GM12872 (cell line): ENCODE results near the gene OGFOD3.

Experiments used
- CTCF ChIP-seq: IDR thresholded peaks from 3 replicates; pipeline ENCODE4 v1.5.1; 2011; ENCODE audit warnings: low read depth, mild to moderate bottlenecking, low read length, moderate library complexity; ENCODE audit not compliant: insufficient read depth

OGFOD3 gene

GRCh38 chr17:82385559-82386254 lies 32.7 kb downstream of the OGFOD3 start:
- no peak for TF ChIP-seq CTCF

DNA sequence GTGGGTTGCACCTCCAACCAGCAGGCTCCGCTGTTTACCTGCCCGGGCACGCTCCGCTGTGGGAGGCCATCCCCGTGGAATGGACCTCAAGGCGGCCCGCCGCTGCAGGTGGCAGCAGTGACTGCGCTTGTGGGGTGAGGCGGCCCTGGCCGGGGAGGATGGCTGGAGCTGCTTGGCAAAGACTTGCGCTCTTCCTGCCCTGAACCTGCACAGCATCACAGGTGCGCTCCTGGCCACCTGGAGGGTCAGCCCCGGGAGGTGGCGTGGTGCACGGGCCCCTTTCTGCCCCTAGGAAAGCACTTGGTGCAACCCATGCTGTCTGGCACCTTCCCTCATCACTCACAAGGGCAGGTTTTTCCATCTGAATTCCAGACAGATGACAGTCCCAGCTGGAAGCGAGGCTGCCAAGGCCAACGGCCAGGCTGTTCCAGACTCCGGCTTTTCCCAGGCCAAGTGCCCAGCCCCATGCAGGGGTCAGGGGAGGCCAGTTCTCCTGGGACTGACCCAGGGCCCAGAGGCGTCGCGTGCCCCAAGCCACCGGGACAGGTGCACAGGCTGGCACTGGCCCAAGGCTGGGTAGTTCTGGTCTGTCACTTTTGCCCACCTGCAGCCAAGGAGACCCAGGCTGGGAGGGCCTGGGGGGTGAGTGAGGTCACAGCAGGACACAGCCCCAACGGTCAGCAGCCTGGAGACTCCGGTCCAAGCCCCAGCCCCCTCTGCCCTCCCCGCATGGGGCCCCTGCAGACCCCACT lies 33.5 kb downstream of the OGFOD3 start:
- no peak for TF ChIP-seq CTCF

DNA sequence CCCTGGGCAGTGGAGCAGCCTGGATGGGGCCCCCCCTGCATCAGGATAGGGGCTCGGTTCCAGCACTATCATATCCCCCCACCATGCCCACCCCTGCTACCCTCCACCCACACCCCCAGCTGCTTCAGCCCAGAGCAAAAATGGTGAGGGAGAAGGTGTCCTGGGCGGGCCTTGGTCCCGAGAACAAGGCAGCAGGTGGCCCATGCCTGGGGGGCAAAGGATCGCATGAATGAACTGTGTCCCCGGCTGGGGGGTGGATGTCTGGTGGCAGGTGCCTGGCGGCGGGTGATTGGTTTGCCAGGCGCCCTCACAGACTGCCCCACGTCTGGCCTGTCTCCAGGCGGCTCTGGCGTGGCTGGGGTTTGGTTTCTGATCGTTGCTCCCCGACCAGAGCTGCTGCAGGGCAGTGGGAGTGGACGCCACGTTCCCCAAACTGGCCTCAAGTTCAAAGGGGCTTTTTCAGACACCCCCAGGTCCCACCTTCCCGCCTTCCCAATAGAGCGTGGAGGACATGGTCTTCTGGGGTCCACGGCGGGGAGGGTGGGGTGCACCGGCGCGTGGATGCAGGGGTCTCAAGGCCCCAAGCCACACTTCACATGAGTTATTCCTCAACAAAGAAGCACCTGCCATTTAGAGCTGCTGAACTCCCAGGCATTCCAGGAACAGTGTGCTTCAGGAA lies 34.2 kb downstream of the OGFOD3 start:
- no peak for TF ChIP-seq CTCF

DNA sequence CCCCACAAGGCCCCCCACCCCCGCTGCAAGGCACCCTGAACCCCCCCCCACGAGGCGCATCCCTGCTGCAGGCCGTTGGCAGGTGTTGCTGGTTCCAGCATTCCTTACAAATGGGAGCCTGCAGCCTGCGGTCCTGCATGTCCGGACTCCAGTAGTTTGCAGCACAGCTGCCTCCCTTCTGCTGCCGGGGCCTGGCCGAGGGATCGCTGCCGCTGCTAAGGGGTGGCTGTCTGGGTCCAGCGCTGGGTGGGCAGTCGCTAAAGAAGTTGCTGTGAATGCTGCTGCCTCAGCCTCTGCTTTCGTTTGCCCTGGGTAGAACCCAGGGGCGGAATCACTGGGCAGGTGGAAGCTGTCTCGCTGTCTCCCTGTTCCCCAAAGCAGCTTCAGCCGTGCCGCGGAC lies 35.0 kb downstream of the OGFOD3 start:
- TF ChIP-seq CTCF = no peak

DNA sequence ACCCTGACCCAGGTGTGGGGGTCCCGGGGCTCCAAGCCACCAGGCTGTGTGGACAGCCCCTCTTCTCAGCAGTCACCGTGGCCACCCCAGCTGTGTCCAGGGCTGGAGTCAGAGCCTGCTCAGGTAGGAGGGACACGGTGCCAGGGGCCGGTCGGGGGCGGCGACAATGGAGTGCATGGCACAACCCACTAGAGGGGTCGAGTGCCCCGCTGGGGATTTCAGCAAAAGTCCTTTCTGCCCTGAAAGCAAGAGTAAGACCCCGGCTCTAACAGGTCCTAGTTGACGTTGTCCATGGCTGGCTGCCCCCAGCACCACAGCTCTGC lies 35.5 kb downstream of the OGFOD3 start:
- TF ChIP-seq CTCF = no peak

DNA sequence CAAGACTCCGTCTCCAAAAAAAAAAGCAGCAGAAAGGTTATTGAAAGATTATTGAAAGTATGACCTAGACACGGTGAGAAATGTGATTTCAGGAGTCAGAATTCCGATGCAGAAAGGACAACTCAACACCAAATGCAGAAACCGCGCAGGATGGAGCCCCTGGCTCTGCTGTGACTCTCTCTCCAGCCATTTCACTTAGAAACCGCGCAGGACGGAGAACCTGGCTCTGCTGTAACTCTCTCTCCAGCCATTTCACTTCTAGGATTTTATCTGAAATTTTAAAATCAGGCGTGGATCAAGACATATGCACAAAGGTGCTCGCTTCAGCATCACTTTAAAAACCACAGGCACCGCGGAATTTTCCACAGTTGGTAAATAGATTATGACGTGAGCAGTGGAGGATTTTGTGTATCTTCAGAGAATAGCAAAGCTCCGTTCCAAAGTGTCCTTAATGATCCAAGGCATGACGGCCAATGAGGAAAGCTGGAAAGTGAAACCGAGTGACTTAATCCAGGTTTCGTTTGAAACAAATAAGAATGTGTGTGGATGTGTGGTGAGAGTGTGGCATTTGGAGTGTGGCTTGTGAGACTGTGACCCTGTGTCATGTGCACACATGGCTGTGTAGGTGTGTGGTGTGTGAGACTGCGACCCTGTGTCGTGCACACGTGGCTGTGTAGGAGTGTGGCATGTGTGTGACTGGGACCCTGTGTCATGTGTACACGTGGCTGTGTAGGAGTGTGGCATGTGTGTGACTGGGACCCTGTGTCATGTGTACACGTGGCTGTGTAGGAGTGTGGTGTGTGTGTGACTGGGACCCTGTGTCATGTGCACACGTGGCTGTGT lies 37.3 kb downstream of the OGFOD3 start:
- no peak for TF ChIP-seq CTCF

- TF ChIP-seq CTCF = no peak
Observed at GRCh38 chr17:82378741-82379021, 39.7 kb downstream of the OGFOD3 start.
